GM12891 (cell line): ENCODE measurements around the gene BAIAP2.

Source experiments
- POLR2A ChIP-seq: IDR thresholded peaks from 2 replicates; pipeline ENCODE4 v1.6.1; 2011; ENCODE audit warnings: low read depth, low read length, control low read depth
- POLR2AphosphoS5 ChIP-seq: IDR thresholded peaks from 2 replicates; pipeline ENCODE4 v1.6.1; 2011; ENCODE audit warnings: low read depth, low read length, control low read depth
- POU2F2 ChIP-seq: IDR thresholded peaks from 2 replicates; pipeline ENCODE4 v1.6.1; 2011; ENCODE audit warnings: low read depth, mild to moderate bottlenecking, control low read depth, low read length, moderate library complexity
- TAF1 ChIP-seq: IDR thresholded peaks from 2 replicates; pipeline ENCODE4 v1.6.1; 2011; ENCODE audit warnings: low read depth, low read length, control low read depth

GRCh38 chr17:81148571-81148970 lies 113.6 kb downstream of the BAIAP2 start:
- TF ChIP-seq POLR2AphosphoS5 = no peak
- no peak for TF ChIP-seq POLR2A
- TF ChIP-seq TAF1 = no peak
- no peak for TF ChIP-seq POU2F2
